NCI-H1694 treated with DMSO at 0.1 percent for 48 hours (cell line): Measurements from ENCODE around the gene MMRN2.
"Not testable (repeated sequence)": the region's sequence is repeated elsewhere in the genome, so short reads cannot be mapped to it uniquely, and the experiment has no call there.

ENCODE experiments used
- DNase-seq: peaks from one replicate; lab custom pipeline; 2025; lab: John Stamatoyannopoulos, UW

Gene MMRN2

GRCh38 chr10:86956848-86957448 lies 467 bp downstream of the MMRN2 start:
- DNase-seq: no peak

DNA sequence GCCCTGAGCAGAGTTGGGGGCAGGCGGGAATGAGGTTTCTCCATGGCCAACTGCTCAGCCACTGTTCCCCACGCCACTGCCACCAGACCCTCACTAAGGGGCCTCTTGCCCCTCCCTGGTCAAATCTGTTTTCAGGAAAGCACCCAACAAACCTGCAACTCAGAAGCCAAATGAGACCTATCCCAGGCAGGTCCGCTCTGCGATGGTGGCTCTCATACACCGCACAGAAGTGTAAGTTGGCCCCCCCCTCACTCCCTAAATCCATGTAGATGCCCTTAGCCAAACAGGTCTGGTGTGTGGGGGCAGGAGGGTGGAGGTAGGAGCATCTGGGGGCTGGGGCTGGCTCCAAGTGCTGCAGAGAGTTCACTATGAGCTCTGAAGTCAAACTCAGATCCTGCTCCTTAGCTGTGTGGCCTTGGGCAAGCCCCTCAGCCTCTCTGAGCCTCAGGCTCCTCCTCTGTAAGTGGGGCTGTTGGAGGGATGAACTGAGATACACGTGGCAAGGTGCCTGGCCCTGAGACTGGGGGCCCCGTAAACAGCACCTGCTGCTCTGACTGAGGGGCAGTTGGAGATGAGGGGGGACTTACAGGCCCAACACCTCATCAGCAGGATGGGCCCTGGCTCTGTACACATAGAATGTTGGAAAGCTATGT lies 1.1 kb downstream of the MMRN2 start:
- DNase-seq: no peak

DNA sequence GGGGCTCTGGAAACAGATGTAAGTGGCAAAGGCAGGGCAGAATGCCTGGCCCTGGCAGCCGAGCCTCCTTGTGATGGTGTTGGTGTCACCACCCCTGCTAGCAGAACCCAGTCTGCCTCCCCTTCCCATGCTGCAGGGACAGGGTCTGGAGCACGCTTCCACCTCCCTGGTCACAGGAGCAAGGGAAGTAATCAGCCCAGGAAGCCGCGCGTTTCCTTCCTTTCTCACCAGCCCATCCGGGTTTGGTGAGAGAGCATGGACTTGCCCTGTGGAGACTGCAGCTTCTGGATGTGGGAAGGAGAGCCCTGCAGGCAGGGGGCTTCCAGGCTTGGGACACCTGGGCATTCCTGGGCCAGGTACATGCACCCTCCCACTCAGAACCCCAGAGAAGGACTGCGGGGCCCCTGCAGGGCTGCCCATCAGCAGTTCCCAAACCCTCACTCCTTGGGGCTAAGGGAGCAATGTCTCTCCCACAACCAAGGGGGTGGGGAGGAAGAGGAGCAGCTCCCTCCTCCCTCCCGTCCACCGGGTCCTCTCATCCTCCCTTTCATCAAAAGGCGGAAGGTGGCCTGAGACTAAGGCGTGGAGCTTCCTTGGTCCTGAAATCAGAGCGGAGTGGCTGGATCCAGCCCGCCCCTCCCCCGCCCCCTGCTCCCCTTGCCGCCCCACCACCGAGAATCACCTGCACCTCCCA lies 1.8 kb downstream of the MMRN2 start:
- DNase-seq: no peak

DNA sequence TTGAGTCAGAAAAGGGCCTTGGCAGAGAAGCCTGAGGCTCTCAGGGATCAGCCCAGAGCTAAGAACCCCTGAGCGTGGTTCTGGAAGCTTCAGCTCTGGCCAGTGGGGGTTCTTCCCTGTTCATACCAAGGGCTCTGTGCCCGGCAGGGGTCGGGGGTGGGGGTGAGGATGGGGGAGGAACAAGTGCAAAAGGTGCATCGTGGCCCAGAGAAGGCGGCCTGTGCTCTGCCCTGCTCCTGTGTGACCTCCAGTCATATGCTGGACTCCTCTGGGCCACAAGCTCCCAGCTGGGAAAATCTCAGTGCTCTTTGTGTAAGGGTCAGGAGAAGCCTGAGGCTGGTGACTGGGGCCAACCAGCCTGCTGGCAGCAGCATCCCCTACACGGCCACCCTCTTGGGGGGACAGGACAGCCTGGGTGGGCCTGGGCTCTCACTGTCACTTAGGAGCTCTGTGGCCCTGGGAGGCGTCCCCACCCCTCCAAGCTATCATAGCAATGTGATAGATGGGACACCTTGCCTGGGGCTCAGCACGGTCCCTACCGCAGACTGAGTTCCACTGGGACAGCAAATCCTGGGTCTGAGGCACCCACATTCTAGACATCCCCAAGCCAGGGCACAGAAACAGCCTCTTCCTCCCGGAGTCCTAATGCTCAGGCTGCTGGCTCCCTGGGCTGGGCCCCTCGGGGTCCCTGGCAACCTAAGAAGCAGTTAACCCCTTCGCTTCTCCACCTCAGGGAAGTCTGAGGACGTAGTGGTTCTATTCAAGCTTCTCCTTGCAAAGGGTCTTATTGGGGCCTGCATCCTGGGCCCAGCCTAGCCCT lies 2.5 kb downstream of the MMRN2 start:
- no peak for DNase-seq

DNA sequence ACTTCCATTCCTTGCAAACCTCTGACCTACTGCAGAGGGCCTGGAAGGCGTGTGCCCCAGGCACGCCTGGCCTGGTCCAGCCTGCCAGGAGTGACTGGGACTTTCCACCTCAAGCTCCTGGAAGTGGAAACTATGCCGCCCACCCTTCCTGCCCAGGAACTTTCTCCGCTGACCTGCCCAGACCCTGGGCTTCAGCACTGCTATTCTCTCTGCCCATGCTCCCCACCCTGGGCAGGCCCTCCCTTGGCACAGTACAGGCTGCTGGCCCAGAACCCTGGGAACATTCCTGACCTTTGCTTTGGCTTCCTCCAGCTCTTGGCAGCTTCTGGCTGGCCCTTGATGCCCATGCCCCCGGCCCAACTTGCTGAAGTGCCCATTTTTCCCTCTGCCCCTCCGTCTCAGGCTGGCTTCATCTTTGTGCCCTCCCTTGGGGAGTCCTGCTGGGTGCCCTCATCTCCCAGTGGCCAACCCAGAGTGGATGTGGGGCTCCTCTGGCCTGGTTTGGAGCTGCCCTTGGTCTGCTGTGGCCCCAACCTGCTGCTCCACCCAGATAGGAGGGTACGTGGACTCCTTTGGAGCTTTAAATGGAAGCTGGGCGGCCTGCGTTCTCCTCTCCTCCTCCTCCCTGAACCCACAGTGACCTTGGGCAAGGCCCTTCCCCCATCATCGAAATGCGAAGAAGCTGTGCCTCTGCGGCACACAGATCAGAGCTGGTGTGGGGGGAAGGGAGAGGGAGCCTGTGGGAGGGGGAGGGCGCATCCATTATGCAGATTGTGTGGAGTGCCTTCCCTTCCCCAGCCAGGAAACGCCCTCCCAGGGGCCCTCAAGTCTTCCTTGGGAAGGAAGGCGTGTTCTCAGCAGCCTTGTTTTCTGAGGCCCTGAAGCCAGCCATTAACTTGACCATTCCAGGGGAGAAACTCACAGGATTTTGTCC lies 3.4 kb downstream of the MMRN2 start:
- DNase-seq: no peak

GRCh38 chr10:86952697-86953096 lies 4.7 kb downstream of the MMRN2 start:
- DNase-seq: not testable (repeated sequence)

- no peak for DNase-seq
Observed at GRCh38 chr10:86952106-86952505, 5.3 kb downstream of the MMRN2 start.

DNA sequence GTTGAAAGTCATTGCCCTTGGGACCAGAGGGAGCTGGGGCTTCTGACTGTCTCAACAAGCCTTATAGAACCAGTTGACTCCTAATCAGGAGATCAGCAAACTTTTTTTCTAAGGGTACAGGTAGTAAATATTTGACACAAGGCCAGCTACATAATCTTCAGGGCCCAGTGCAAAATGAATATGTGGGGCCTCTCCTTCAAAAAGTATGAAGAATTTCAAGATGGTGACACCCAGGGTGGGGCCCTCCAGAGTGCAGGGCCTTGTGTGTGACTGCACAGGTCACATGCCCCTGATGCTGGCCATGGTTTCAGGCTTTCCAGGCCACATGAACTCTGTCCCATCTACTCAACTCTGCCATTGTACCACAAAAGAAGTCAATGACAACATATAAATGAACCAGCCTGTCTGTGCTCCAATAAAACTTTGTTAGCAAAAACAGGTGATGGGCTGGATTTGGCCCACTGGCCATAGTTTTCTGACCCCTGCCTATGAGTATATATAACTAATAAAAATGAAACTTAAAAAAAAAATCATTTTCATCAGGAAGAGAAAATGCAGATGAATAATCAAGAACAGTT lies 6.1 kb downstream of the MMRN2 start:
- DNase-seq: no peak

- no peak for DNase-seq
Observed at GRCh38 chr10:86950349-86950748, 7.1 kb downstream of the MMRN2 start.

DNA sequence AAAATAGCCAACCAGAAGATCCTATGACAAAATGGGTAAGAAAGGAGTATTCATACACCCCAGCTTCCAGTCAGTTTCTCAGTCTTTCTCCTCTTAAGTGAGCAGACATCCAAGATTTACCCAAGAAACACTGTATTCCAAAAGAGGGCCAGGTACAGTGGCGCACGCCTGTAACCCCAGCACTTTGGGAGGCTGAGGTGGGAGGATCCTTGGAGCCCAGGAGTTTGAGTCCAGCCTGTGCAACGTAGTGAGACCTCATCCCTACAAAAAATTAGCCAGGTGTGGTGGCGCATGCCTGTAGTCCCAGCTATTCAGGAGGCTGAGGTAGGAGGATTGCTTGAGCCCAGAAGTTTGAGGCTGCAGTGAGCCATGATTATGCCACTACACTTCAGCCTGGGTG lies 9.6 kb downstream of the MMRN2 start:
- not testable (repeated sequence) for DNase-seq

- DNase-seq: no peak
Observed at GRCh38 chr10:86946213-86947155, 10.9 kb downstream of the MMRN2 start.

GRCh38 chr10:86945361-86946212 lies 11.8 kb downstream of the MMRN2 start:
- no peak for DNase-seq

- no peak for DNase-seq
Observed at GRCh38 chr10:86944907-86945306, 12.5 kb downstream of the MMRN2 start.

DNA sequence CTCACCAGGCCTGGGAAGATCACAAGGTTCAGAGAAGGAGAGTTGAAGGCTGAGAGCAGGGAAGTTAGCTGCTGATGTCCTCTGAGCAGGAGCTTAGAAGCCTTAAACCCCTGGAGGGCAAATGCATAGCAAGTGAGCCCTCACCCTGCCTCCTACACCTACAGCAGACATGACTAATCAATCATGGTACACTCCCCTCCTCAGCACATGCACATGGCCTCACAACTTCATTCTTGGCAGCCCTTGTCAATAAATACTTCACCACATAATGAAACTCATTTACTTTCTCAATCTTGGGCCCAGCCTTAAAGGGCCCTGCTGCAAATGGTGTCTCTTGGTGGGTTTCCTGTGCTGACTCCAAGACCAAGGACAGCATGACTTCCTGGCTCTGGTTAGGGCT lies 12.9 kb downstream of the MMRN2 start:
- DNase-seq: no peak

DNA sequence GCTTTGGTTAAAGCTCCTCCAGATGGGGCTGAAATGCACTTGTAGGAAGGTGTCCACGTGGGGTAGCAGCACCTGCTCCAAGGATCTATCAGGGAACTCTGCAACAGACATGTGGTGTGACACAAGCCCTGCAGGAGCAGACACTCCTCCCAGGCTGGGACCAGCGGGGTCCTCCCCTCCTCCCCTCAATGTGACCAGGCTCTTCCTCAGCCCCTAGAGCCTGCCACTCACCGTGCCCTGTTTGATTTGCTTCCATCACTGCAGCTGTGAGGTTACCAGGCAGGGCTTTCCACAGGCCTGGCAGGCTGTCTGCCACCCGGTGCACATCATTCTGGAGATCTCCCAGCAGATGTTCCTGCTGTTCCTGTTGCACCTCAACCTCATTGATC lies 13.4 kb downstream of the MMRN2 start:
- DNase-seq: no peak

DNA sequence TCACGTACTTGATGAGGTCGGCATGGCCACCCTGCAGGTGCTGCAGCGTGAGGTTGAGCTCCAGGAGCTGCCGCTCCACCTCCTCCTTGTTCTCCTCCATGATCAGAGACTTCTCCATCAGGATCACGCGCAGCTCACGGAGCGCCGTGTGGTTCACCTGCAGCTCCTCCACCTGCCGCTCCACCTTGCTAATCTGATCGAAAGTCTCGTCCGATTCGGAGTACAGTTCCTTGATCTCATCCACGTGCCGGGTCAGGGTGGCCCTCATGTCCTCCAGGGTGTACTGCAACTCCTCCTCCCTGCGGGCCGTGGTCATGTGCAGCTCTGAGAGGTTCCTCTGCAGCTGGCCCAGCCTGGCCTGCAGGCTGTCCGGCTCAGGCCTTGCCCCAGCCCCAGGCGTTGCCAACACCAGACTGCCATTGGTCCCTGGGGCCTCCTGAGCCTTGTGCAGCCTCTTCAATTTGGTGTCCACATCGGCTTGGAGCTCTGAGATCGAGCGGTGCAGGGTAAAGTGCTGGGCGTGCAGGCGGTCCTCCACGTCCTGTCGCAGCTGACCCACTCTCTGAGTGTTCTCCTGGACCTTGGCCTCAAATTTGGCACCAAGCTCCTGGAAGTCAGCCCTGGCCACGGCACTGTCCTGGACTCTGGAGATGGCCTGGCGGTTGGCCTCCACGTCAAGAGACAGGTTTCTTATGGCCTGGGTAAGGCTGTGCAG lies 13.9 kb downstream of the MMRN2 start:
- DNase-seq: no peak

DNA sequence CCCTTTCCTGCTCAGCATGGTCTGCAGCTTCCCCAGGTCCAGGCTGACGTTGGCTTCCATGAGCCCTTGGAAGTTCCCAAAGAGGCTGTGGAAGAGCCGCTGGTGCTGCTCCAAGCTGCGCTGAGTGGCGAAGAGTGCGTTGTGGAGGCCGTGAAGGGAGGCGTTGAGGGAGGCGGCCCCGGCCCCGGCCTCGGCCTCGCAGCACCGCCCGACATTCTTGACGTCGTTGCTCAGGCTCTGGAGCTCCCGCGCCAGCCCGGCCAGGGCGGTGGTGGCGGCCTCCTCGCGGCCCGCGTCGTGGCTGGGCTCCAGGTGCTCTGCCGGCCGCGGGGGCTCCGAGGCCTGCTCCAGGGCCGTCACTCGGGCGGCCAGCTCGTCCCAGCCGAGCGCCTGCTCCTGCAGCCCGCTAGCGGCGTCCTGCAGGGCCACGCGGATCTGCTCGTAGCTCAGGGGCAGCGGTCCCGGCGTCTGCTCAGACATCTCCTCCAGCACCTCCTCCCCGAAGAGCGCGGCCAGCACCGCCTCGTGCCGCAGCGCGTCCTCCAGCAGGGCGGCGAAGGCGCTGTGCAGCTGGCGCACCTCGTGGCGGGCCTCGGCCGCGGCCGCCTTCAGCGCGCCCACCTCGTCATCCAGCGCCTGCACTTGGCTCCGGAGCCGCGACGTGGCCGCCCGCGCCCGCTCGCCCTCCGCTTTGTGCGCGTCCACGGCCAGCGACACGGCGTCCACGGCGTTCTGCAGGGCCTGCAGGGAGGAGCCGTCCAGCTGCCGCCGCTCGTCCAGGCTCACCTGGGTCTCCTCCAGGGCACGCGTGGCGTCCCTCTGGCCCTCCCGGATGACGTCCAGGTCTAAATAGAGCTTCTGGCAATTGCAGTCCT lies 14.7 kb downstream of the MMRN2 start:
- no peak for DNase-seq
